Left cardiac atrium (tissue), 4 donors: ENCODE measurements around the gene MED25. TPM values are rescaled to one million over a fixed set of nuclear protein-coding genes. Genes with fewer than 3 reads are reported as not detected.

ENCODE experiments used
- ATAC-seq, 2 donors: fragments of 200-7000 bp; cut with Tn5 transposase; one replicate each; pipeline ENCODE4 v1.9.1; 2020; ENCODE audit warnings: mild to moderate bottlenecking in 2 of 2, moderate library complexity in 2 of 2
- DNase-seq: peaks from one replicate; pipeline ENCODE4 v3.0.0-alpha.2; 2020
- intact Hi-C, 2 donors: fragments of 100-400 bp; cut with DNase I; formaldehyde crosslinking; loops; one replicate each; pipeline versions ENCODE4 v1.14.1 to v1.15.1; 2022 to 2023
- total RNA-seq, 2 donors: library from RNA; stranded (reverse); fragmentation: NEBNext Ultra II Directional; extraction: Animal tissue kit (Norgen Biotek cat#: 25700); gene quantifications; one replicate each; pipeline ENCODE4 v1.2.1, GENCODE V29; 2021
- donor health status: DM: no; HTN: yes; CAD: no.
- donor health status: DM: no; HTN: yes; CAD: no; lungs with severe emphysema.
- donor health status: DM: yes; HTN: yes; CAD: no.
- donor health status: Dilated cardiomyopathy.

Gene MED25
- total RNA-seq, 2 donors from 2014 or later, result 48.7 to 55.6 TPM

DNA sequence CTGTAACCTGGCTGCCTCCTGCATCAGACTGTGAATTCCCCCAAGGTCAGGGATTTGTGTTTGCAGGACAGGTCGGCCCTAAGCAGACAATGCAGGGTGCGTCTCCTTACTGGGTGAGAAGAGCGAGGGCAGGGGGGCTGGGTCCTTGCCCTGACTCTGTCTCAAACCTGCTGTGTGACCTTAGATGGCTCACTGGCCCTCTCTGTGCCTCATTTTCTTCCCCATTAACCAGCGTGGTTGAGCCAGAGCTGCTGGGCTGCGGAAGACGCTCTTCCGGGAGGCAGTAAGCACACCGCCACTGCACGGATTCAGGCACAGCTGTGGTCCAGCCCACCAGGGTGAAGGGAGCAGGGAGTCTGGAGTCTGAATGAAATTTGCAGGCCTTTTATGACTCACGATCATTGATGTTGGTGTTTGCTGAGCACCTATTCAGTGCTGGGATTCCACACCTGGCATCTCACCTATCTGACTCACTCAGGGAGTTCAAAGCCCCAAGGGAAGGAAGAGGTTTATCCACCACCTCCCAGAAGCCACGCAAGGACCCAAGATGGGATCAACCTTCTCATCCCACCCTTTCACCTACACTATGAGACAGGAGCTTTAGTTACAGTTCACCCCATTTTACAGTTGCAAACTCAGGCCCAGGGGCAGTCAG lies 56.5 kb downstream of the MED25 start:
- DNase-seq, result no peak
- no peak for ATAC-seq
- intact Hi-C loops, result loop anchor here in 1 of 2 donors (5.0 kb wide), 1 partner anchor 57 kb away; the partner anchor contains the start of gene MED25

DNA sequence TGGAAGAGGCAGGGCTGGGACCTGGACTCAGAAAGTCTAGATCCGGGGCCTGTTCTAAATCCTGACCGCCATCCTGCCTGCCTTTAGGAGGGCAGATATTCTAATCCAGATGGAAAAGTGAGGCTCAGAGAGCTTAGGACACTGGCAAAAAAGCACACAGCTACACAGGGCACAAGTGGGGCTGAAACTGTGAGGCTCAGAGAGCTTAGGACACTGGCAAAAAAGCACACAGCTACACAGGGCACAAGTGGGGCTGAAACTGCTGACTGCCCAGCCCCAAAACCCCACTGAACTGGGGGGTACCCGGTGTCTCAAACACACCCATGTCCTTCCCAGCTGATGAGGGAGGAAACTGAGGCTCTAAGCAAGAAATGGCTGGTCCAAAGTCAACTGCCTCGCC lies 57.1 kb downstream of the MED25 start:
- ATAC-seq (no peak), DNase-seq (no peak)
- intact Hi-C loops, result no loop called here

DNA sequence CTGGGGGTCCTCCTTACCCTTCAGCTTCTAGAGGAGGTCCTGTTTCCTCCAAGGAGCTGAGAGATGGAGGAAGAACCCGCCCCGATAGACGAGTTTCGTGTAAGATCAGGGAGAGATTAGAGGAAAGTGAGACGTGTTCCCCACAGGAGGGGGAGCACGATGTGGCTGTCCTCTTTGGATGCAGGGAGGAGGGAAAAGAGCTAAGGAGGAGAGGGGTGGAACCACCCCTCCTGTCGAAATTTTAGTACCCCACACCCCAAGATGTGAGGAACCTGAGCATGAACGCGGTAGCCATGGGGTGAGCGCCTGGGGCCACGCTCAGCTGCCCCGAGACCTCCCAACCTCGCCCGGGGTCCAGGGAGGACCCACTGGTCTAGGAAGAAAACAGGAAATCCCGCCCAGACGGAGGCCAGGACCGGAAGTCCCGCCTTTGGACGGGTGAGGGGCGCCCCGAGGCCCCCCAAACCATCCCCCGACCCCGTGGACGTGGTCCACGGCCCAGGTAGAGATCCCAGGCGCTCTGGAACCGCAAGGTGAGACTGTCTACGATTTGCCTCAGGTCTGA lies 57.9 kb downstream of the MED25 start:
- intact Hi-C loops, result no loop called here
- peak in 1 of 2 donors; percentile 11 for ATAC-seq
- DNase-seq, result peak; percentile 74

DNA sequence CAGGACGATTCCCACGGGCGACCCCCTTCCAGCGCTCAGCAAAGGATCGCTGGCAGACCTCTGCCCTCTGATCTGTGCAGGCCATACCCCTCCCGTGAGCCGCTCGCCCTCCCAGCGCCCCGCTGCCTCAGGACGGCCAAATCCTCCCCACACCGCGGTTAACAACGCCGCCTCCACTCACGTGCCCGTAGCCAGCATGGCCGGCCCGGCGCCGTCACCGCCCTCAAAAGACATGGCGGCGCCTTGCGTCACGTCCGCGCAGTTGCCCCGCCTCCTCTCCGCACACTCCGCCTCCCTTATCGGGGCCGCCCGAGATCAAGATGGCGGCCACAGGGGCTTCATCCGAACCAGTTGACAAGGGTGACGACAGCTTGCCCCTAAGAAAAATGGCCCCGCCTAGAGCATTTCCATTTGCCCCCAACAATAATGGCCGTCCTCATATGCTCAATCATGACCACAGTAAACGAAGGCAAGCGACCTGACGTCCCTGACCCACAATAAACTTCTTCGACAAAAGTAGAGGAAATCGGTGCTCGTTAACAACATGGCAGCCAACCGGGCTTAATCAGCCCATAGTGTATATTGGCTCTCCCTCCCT lies 58.4 kb downstream of the MED25 start:
- ATAC-seq, result peak; percentile 79 to 83
- peak; percentile 98 for DNase-seq
- intact Hi-C loops, result no loop called here

DNA sequence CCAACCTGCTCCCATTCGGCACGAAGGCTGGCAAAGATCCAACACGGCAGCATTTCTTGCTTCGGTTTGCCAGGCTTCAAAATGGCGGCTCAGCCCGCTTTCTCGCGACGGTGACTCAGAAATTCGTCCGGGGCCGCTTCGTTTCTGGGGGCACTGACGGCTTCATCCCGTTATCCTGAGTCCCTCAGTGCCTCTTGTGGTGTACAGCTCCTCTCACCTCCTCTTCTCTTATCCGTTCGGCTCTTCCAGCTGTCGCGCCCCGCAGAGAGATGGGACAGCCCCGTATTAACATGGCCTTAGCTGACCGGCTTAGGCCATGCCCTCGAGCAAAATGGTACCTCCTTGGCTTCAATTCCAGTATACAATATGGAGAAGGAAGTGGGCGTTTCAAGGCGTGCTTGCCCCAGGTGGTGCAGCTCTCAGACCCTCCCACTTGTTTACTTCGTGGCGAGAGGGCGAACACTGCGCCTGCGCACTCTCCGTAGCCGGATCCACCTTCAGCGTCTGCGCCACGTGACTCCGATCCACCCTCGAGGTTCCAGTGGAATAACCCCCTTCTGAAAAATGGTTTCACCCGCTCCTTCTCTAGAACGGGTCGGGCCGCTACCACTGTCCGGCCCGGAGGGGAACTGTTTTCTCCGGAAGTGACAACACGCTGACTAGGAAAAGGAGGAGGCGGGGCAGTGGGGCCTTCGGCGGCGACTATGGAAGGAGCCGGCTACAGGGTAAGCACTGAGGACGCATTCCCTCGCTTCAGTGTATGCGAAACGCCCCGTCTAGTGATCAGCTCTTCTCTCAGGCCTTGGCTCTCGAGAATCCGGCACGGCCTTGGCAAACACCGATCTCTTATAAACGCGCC lies 59.2 kb downstream of the MED25 start, which contains the start of the genes AKT1S1 and TBC1D17:
TSS of gene AKT1S1 (minus strand) at position 336 of the 859 bp plus-strand sequence. CDS start 4,060 bp downstream, outside the sequence.
TSS of gene TBC1D17 (plus strand) at position 683 of the 859 bp plus-strand sequence. CDS start at position 705, 22 bp downstream.
- intact Hi-C loops, result no loop called here
- ATAC-seq (peak; percentile 83 to 87), DNase-seq (peak; percentile 99)

DNA sequence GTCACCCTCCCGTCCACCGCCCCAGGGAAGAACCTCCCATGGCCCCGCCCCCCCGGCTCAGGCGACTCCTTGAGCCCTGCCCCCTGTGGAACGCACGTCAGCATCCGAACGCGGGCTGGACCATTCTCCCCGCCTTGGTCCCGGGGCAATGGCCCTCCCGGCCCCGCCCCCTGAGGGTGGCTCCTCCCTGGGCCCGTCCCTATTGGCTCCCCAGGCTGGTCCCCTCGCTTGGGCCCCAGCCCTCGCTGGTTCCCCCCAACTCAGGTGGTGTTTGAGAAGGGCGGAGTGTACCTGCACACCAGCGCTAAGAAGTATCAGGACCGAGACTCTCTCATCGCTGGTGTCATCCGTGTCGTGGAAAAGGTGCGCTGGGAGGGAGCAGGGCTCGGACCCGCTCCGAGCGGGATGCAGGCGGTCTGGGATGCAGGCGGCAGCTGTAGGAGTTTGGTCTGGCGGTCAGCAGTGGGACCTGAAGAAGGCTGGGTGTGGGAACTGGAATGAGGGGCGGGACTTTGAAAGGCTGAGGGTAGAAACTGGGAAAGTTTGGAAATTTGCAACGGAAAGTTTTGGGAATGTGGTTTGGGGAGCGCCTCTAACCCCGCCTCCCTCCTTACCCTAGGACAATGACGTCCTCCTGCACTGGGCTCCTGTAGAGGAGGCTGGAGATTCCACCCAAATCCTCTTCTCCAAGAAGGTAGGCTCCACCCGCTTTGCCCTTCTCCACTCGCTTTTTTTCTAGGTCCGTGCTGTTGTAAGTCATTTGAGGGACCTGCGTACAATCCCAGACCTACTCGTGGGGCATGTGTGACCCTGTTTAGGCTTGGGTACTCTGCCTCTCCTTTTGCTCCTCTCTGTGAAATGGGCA lies 60.0 kb downstream of the MED25 start:
- peak; percentile 76 to 83 for ATAC-seq
- DNase-seq, result peak; percentile 99
- intact Hi-C loops, result no loop called here

DNA sequence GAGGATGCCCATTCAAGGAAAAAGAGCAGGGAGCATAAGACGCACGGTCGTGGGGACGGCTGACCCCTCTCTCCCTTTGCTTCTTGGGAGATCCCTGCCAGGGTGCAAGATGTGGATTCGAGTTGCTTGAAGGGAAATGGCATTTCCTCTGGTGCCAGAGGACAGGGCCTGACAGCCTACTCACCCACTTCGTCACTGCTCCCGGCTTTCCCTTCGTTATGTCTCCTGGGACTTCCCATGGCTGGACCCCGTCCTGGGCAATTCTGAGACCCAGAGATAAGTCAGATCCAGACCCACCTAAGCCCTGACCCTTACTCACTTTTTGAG lies 60.6 kb downstream of the MED25 start:
- intact Hi-C loops, result no loop called here
- no peak for ATAC-seq
- peak; percentile 29 for DNase-seq

DNA sequence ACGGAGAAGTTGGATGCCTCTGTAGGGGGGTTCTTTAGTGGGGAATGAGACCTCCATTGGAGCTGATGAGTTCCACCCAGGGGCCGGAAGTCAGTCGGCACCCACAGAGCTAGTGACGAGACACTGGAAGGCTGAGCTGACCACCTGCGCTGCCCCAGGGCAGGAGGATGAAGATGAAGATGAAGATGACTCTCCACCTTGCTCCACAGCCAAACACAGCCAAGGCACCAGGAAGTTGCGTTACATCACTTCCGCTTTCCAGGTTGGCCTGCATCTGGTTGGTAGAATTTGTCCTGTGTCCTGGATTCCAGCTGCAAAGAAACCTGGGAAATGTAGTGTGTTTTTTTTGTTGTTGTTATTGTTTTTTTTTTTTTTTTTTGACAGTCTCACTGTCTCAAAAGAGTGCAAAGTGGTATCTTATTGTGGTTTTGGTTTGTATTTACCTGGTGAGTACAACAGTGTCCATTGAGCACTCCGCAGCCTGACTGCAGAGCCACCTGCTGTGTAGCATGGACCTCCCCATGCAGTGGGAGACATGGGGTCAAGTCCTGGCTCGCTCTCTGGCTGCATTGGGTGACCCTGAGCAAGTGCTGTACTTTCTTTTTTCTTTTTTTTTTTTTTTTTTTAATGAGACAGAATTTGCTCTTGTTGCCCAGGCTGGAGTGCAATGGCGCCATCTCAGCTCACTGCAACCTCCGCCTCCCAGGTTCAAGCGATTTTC lies 61.3 kb downstream of the MED25 start:
- ATAC-seq (no peak), DNase-seq (peak; percentile 25)
- intact Hi-C loops, result no loop called here

DNA sequence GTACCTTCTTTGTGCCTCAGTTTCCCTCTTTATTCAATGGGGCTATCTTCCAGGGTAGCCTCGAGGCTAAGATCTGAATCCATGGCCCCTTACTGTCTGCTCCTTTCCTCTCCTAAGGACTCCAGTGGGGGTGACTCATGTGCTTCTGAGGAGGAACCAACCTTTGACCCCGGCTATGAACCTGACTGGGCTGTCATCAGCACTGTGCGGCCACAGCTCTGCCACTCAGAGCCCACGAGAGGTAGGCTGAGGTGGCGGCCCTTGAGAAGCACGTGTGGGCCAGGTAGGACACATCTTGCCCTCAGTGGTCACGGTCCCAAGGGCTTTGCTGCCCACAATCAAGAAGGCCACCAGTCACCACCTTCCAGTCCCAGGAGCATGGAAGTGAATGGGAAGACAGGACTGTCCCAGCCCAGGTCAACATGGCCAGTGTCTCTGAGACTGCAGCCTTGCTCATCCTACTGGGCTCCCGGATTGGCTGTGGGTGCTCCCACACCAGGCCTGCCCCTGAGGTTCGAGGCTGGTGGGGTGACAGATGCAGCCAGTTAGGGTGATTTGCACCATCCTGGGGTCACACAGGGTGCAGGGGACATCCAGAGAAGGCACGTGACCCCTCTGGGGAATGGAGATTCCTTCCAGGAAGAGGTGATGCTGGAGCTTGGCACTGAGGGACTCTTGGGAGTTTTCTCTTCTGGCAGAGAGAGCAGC lies 62.2 kb downstream of the MED25 start:
- intact Hi-C loops, result no loop called here
- ATAC-seq, result no peak
- no peak for DNase-seq

DNA sequence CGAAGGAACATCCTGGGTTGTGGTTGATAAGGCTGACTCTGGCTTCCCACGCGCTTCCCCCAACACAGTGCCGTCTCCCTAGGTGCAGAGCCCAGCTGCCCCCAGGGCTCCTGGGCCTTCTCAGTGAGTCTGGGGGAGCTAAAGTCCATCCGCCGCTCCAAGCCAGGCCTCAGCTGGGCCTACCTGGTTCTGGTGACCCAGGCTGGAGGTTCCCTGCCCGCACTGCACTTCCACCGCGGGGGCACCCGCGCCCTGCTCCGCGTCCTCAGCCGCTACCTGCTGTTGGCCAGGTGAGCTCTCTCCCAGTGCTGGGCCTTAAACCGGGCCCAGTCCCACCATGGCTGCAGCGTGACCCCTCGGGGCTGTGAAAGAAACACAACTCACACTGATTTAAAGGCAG lies 63.1 kb downstream of the MED25 start:
- DNase-seq (no peak), ATAC-seq (no peak)
- intact Hi-C loops, result no loop called here

DNA sequence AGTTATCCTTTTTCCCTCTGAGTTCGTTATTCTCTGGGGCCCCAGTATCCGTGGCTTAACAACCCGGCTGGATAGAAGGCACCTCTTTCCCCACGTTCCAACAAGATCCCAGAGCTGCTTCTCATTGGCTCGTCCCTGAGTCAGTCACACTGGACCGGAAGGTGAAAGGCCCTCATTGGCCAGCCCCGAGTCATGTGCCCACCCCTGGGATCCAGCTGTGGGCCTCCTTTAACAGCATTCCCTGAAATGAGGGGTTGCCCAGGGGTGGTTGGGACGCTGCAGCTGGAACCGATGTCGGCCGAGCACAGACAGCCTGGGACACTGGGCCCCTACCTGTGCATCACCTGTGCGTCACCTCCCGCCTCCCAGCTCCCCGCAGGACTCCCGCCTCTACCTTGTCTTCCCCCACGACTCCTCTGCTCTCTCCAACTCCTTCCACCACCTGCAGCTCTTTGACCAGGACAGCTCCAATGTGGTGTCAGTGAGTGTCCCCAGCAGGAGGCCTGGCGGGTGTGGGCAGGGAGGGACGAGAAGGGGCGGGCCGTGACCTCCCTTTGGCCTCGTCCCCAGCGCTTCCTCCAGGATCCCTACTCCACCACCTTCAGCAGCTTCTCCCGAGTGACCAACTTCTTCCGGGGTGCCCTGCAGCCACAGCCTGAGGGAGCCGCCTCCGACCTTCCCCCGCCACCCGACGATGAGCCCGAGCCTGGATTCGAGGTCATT lies 63.7 kb downstream of the MED25 start:
- ATAC-seq (no peak), DNase-seq (peak; percentile 20)
- intact Hi-C loops, result no loop called here

DNA sequence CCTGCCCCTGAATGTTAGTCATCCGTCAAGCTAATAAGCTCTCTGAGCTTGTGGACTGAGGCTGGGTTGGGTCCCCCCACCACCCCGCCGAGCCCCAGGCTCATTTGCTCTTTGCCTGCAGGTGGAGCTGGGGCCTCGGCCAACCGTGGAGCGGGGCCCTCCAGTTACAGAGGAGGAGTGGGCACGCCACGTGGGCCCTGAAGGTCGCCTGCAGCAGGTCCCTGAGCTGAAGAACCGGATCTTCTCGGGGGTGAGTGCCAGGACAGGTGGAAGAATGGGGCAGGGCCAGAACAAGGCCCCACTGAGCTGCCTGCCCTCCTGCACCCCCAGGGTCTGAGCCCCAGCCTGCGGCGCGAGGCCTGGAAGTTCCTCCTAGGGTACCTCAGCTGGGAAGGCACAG lies 64.6 kb downstream of the MED25 start:
- ATAC-seq (no peak), DNase-seq (no peak)
- intact Hi-C loops, result no loop called here

DNA sequence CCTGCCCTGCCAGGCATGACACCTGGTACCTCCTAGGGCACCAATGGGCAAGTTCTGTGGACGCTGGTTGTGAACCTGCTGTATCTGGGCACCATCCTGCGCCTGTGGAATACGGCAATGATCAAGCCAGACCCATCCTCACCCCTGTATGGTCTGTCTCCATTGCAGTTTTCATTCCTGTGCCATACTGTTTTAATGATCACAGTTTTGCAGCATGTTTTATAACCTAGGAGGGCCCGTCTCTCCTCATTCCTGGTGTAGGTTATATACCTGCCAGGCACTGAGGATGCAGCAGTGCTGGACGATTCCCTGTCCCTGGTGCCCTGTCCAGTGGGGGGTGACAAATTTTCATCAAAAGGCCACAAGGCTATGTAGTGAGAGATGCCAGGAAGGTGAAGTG lies 65.0 kb downstream of the MED25 start:
- intact Hi-C loops, result no loop called here
- no peak for ATAC-seq
- DNase-seq, result no peak

DNA sequence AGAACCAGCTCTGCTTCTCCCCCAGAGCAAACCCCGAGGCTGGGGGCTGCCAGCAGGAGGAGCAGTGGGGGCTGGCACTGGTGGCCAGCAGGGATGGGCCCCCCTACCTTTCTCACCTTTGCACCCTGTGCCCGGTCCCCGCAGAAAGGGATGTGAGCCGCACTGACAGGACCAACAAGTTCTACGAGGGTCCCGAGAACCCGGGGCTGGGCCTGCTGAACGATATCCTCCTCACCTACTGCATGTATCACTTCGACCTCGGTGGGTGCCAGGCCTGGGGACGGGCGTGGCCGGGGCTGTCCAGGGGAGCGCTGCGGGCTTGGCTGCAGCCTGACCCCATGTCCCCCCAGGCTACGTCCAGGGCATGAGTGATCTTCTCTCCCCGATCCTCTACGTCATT lies 66.0 kb downstream of the MED25 start:
- intact Hi-C loops, result no loop called here
- ATAC-seq (no peak), DNase-seq (no peak)

DNA sequence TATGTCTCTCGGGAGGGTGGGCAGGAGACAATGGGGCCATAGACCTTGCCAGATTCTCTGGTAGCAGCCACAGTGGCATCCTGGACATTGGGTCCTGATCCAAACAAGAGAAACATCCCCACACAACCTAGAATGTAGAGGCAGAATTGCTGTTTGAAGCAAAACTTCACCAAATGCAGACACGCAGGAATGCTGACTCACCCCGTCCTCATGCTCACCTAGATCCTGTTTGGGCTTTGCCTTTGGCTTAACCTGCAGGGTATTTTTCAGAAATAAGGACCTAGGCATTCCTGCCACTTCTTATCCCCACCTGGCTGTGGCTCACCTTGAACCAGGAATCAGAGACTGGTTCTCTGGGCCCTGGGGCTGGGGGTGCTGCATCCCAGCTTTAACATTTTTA lies 66.7 kb downstream of the MED25 start:
- DNase-seq, result no peak
- ATAC-seq, result no peak
- intact Hi-C loops, result no loop called here
